Chondrocyte (in vitro differentiated cells): ENCODE data around the gene ZSCAN20. TPM values are rescaled to one million over a fixed set of nuclear protein-coding genes. Genes with fewer than 3 reads are reported as not detected.

ENCODE experiments used
- DNase-seq: peaks from one replicate; pipeline ENCODE4 v3.0.0; 2021; ENCODE audit warnings: mixed read lengths, low spot score
- H3K27ac Mint-ChIP-seq: one replicate; pipeline ENCODE4 v1.8.0; 2021; ENCODE audit warnings: mild to moderate bottlenecking, moderate library complexity, mixed read lengths; ENCODE audit not compliant: unreplicated experiment
- H3K27me3 Mint-ChIP-seq: 2 replicates; pipeline ENCODE4 v1.8.0; 2021; ENCODE audit warnings: low read depth, mixed read lengths
- H3K36me3 Mint-ChIP-seq: 2 replicates; pipeline ENCODE4 v1.8.0; 2021; ENCODE audit warnings: low read depth, mixed read lengths
- H3K4me1 Mint-ChIP-seq: 2 replicates; pipeline ENCODE4 v1.8.0; 2021; ENCODE audit warnings: low read depth, mild to moderate bottlenecking, mixed read lengths
- H3K4me3 Mint-ChIP-seq: one replicate; pipeline ENCODE4 v1.8.0; 2021; ENCODE audit warnings: mild to moderate bottlenecking, moderate library complexity, mixed read lengths; ENCODE audit not compliant: unreplicated experiment
- H3K9me3 Mint-ChIP-seq: 2 replicates; pipeline ENCODE4 v1.8.0; 2021; ENCODE audit warnings: low read depth, mixed read lengths
- total RNA-seq: library from RNA; stranded (reverse); gene quantifications from 3 replicates; pipeline ENCODE4 v1.2.1, GENCODE V29; 2021
- TF ChIP-seq, protein P1 (sequence below): fragments of 200-600 bp; sonication (generic); IDR thresholded peaks from 2 replicates; pipeline ENCODE4 v1.5.0; 2021; ENCODE audit warnings: antibody characterized with exemption, mild to moderate bottlenecking, moderate library complexity

The ZSCAN20 gene
- total RNA-seq, 1 donor from 2014 or later = 4.4 TPM

DNA sequence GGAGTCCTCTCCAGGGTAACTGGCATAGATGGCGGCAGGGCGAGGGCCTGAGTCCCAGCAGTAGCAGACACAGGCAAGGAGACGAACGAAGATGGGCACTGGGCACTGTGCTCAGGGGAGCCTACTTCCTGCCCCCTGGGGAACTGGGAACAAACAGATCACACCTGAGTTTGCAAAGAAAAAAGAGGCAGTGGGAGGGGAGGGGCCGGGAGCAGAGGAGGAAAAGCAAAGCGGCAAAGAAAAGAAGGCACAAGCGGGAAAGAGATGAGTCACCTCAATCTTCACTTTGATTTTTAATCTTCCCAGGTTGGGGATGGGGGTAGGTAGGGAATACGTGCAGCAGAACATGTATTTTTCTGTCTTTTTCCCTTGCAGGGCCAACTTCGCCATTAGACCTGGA is 44.0 kb downstream of the ZSCAN20 start:
- H3K9me3 Mint-ChIP-seq = peaks cover 6% of the 10 kb centered on the region
- DNase-seq = no peak
- no peaks in the 10 kb centered on the region for H3K36me3 Mint-ChIP-seq
- TF ChIP-seq, protein P1, sequence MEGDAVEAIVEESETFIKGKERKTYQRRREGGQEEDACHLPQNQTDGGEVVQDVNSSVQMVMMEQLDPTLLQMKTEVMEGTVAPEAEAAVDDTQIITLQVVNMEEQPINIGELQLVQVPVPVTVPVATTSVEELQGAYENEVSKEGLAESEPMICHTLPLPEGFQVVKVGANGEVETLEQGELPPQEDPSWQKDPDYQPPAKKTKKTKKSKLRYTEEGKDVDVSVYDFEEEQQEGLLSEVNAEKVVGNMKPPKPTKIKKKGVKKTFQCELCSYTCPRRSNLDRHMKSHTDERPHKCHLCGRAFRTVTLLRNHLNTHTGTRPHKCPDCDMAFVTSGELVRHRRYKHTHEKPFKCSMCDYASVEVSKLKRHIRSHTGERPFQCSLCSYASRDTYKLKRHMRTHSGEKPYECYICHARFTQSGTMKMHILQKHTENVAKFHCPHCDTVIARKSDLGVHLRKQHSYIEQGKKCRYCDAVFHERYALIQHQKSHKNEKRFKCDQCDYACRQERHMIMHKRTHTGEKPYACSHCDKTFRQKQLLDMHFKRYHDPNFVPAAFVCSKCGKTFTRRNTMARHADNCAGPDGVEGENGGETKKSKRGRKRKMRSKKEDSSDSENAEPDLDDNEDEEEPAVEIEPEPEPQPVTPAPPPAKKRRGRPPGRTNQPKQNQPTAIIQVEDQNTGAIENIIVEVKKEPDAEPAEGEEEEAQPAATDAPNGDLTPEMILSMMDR = no peak
- H3K27ac Mint-ChIP-seq = no peak overlapping the region
- H3K27me3 Mint-ChIP-seq = peaks cover 26% of the 10 kb centered on the region
- H3K4me3 Mint-ChIP-seq = no peak overlapping the region
- H3K4me1 Mint-ChIP-seq = no peaks in the 10 kb centered on the region

DNA sequence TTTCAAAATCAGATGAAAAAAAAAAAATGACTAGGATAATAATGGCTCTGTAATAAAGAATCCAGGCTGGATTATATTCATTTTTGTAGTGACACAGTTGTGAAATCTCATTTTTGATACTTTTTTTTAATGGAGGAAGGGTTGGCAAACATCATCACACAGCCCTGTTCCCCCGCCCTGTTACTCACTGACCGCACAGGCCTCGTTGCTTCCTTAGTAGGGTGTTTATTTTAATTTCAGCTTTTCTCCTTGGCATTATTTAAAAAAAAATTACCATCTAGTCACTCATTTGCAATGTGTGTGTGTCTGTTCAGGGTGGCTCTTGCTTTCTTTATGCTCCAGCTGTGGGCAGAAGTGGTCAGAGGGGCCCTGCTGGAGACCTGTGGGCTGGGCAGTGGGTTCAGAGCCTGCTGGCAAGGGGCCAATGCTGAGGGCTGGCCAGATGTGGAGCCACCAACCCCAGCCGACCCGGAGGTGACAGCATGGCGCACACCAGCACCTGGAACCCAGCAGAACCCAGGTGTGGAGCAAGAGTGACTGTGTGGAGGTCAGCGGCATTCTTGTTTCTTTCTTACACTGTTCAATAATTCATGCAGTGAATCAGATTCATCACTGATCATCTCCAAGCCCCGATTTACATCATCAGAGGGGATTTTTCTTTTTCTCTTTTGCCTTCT is 44.6 kb downstream of the ZSCAN20 start:
- H3K4me3 Mint-ChIP-seq = no peak overlapping the region
- peaks cover 6% of the 10 kb centered on the region for H3K9me3 Mint-ChIP-seq
- H3K36me3 Mint-ChIP-seq = no peaks in the 10 kb centered on the region
- H3K4me1 Mint-ChIP-seq = no peaks in the 10 kb centered on the region
- H3K27me3 Mint-ChIP-seq = peaks cover 25% of the 10 kb centered on the region
- H3K27ac Mint-ChIP-seq = no peak overlapping the region
- TF ChIP-seq, protein P1 = no peak
- no peak for DNase-seq

DNA sequence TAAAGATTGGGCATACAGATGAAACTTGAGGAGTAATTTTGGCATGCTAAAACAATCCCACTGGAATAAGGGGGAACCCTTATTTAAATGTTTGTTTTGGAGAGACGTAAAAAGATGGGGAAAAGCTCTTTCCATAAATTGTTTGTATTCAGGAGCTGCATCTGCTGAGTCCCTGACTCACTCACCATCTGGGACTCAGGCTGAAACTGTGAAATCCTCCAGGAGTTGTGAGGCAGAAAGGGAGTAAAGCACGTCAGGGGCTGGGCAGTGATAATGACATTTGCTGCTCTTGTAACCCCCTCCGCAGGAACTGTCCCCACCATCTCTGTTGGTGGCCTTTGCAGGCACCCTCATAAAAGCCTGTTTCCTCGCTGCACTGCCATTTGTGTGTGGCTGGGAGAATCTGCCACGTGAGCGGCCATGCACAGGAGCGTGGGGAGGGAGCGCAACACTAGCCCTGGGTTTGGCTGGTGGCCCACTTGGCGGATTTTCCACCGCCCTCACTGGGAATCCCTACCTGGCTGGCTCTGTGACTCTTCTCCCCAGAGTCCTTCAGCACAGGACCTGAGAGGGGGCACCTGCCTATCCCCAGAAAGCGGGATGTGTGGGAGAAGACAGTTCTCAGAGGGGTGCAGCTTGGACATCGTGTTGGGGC is 45.3 kb downstream of the ZSCAN20 start:
- Mint-ChIP-seq H3K36me3 (no peaks in the 10 kb centered on the region), H3K27me3 (peaks cover 30% of the 10 kb centered on the region), H3K4me3 (no peak overlapping the region), H3K27ac (no peak overlapping the region), H3K9me3 (peaks cover 6% of the 10 kb centered on the region), H3K4me1 (no peaks in the 10 kb centered on the region)
- DNase-seq = no peak
- TF ChIP-seq, protein P1 = no peak

- Mint-ChIP-seq H3K27me3 (peaks cover 43% of the 10 kb centered on the region), H3K4me3 (no peak overlapping the region), H3K27ac (no peak overlapping the region), H3K9me3 (no peaks in the 10 kb centered on the region), H3K36me3 (no peaks in the 10 kb centered on the region), H3K4me1 (no peaks in the 10 kb centered on the region)
- TF ChIP-seq, protein P1 = no peak
- DNase-seq = no peak
These were observed 46.9 kb downstream of the ZSCAN20 start for GRCh38 chr1:33519240-33519884.

DNA sequence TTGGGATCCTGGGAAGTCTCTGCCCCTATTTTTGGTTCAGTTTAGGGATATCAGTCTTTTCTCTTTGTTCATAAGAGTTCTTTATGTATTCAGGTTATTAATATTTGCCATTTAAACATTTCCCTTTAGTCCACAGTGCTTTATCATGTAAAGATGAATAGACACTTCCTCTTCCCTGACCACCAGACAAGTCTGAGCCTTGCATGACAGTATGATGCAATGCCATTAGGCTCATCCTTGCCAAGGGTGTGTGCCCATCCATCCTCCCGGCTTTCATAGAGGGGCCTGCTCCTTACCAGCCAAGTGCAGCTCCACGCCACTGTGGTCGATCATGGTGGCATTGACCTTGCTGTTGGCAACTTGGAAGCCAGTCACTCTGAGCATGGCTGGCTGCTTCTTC is 52.1 kb downstream of the ZSCAN20 start:
- Mint-ChIP-seq H3K27ac (no peak overlapping the region), H3K4me3 (no peak overlapping the region), H3K9me3 (no peaks in the 10 kb centered on the region), H3K4me1 (no peaks in the 10 kb centered on the region), H3K36me3 (no peaks in the 10 kb centered on the region), H3K27me3 (peaks cover 37% of the 10 kb centered on the region)
- TF ChIP-seq, protein P1 = no peak
- no peak for DNase-seq
